Gastroesophageal sphincter (tissue), 4 donors: ENCODE results near the gene TNFAIP8L2. TPM values are rescaled to one million over a fixed set of nuclear protein-coding genes. Genes with fewer than 3 reads are reported as not detected.

Source experiments
- ATAC-seq: fragments of 150-250 bp; one replicate; pipeline ENCODE4 v1.9.1; 2016; ENCODE audit warnings: mild to moderate bottlenecking, moderate library complexity
- H3K27ac ChIP-seq, 4 donors: fragments of 200-600 bp; sonication (generic) in 3 of 4; 1 replicate in 3 of 4; 2 replicates in 1 of 4; pipeline ENCODE4 v1.5.1; 2016 to 2019
- H3K27me3 ChIP-seq: fragments of 200-600 bp; sonication (generic); one replicate; pipeline ENCODE4 v1.5.1; 2019
- H3K36me3 ChIP-seq, 2 donors: fragments of 200-600 bp; sonication (generic); one replicate each; pipeline ENCODE4 v1.5.1; 2019; ENCODE audit warnings: control low read depth in 1 of 2
- H3K4me1 ChIP-seq, 3 donors: fragments of 200-600 bp; sonication (generic); 1 replicate in 2 of 3; 2 replicates in 1 of 3; pipeline ENCODE4 v1.5.1; 2016 to 2019; ENCODE audit warnings: control low read depth in 2 of 3
- H3K4me3 ChIP-seq, 2 donors: fragments of 200-600 bp; sonication (generic); one replicate each; pipeline ENCODE4 v1.5.1; 2019; ENCODE audit warnings: mild to moderate bottlenecking in 1 of 2, moderate library complexity in 1 of 2
- H3K9me3 ChIP-seq, 3 donors: fragments of 200-600 bp; sonication (generic); one replicate each; pipeline ENCODE4 v1.5.1; 2017 to 2019; ENCODE audit warnings: control low read depth in 2 of 3
- EP300 ChIP-seq: sonication (generic); formaldehyde crosslinking; IDR thresholded peaks from one replicate; pipeline ENCODE4 v1.6.1; 2017; ENCODE audit warnings: antibody characterized with exemption, mild to moderate bottlenecking
- POLR2A ChIP-seq, 2 donors: fragments of 450-650 bp; IDR thresholded peaks; one replicate each; pipeline ENCODE4 v1.6.1; 2017; ENCODE audit warnings: antibody characterized with exemption in 2 of 2, mild to moderate bottlenecking in 2 of 2, moderate library complexity in 1 of 2
- POLR2AphosphoS5 ChIP-seq: sonication (generic); formaldehyde crosslinking; IDR thresholded peaks from one replicate; pipeline ENCODE4 v1.6.1; 2017; ENCODE audit warnings: antibody characterized with exemption
- WGBS, 2 donors: methylation state at CpG; one replicate each; pipeline ENCODE4 v1.1.5; 2018; ENCODE audit warnings: low coverage in 1 of 2; 5-methylcytosine and 5-hydroxymethylcytosine counted together
- total RNA-seq, 4 donors: library from RNA; depleted of rRNA; stranded (reverse); fragments of >200 nt; gene quantifications; one replicate each; pipeline ENCODE4 v1.1.0, GENCODE V29; 2016
- TF ChIP-seq, protein P1 (sequence below), 4 experiments: fragments of 200-600 bp in 2 of 4; fragments of 450-650 bp in 2 of 4; sonication (generic) in 1 of 4; IDR thresholded peaks; one replicate each; pipeline ENCODE4 v1.5.1; 2017 to 2019; ENCODE audit warnings: antibody characterized with exemption in 4 of 4, mild to moderate bottlenecking in 2 of 4, moderate library complexity in 2 of 4

TNFAIP8L2 gene
- total RNA-seq, 4 donors from 2014 or later: 0.85 to 7.2 (median 4.4) TPM

DNA sequence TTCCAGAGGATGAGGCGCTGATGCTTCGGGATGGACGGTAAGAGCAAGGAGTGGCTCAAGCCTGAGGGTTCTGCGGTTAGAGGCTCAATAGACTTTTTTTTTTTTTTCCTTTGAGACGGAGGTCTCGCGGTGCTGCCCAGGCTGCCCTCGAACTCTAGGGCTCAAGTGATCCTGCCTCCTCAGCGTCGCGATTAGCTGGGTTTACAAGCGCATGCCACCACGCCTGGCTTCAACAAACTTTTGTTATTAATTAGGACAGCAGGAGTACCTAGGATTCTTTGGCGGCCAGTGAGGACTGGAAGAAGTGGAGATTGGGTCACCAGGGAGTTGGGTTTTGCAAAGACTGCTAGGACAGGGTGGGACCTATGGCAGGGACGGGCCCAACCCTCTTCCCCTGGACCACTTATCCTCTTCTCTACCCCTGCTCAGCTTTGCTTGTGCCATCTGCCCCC is 10.1 kb downstream of the TNFAIP8L2 start:
- Histone ChIP-seq H3K9me3 (no peaks in the 10 kb centered on the region), H3K4me1 (peaks cover 4 to 52% (median 22%) of the 10 kb centered on the region in 3 donors), H3K4me3 (peak overlapping the region; percentile 70 to 96), H3K36me3 (peaks cover 0 to 39% of the 10 kb centered on the region in 2 donors), H3K27me3 (no peaks in the 10 kb centered on the region), H3K27ac (peak overlapping the region; percentile 76 to 96 (median 90))
- no peak for ATAC-seq
- WGBS, 2 donors: 0% methylated on average over 4 to 10 of the region's 15 CpGs
- TF ChIP-seq EP300: no peak
- no peak for TF ChIP-seq POLR2AphosphoS5
- TF ChIP-seq, protein P1, sequence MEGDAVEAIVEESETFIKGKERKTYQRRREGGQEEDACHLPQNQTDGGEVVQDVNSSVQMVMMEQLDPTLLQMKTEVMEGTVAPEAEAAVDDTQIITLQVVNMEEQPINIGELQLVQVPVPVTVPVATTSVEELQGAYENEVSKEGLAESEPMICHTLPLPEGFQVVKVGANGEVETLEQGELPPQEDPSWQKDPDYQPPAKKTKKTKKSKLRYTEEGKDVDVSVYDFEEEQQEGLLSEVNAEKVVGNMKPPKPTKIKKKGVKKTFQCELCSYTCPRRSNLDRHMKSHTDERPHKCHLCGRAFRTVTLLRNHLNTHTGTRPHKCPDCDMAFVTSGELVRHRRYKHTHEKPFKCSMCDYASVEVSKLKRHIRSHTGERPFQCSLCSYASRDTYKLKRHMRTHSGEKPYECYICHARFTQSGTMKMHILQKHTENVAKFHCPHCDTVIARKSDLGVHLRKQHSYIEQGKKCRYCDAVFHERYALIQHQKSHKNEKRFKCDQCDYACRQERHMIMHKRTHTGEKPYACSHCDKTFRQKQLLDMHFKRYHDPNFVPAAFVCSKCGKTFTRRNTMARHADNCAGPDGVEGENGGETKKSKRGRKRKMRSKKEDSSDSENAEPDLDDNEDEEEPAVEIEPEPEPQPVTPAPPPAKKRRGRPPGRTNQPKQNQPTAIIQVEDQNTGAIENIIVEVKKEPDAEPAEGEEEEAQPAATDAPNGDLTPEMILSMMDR (IDR thresholded peaks at IDR 0.05): no peak
- no peak for TF ChIP-seq POLR2A (IDR thresholded peaks at IDR 0.05)

DNA sequence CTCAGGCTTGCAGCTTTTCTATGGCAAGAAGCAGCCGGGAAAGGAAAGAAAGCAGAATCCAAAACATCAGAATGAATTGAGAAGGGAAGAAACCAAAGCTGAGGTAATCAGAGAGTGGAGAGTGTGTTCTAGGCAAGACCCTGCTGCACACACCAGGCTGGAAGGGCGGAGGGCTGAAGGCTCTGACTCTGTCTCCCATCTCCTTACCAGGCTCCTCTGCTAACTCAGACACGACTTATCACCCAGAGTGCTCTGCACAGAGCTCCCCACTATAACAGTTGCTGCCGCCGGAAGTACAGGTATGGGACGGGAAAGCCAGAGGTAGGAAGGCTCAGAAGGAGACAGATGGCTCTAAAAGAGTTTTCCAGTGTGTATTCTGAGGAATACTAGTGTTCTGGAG is 10.7 kb downstream of the TNFAIP8L2 start:
- 79% methylated on average over 5 of the region's 6 CpGs; no CpG with 5 or more reads in 1 of the 2 donors for WGBS, 2 donors
- no peak for ATAC-seq
- Histone ChIP-seq H3K4me1 (peaks cover 4 to 50% (median 22%) of the 10 kb centered on the region in 3 donors), H3K27me3 (no peaks in the 10 kb centered on the region), H3K4me3 (peak overlapping the region in 1 of 2 donors; percentile 70), H3K36me3 (peaks cover 0 to 36% of the 10 kb centered on the region in 2 donors), H3K27ac (peak overlapping the region in 2 of 4 donors; percentile 90), H3K9me3 (no peaks in the 10 kb centered on the region)
- TF ChIP-seq POLR2A (IDR thresholded peaks at IDR 0.05) (no peak), POLR2AphosphoS5 (no peak), EP300 (no peak)
- TF ChIP-seq, protein P1 (IDR thresholded peaks at IDR 0.05): no peak

DNA sequence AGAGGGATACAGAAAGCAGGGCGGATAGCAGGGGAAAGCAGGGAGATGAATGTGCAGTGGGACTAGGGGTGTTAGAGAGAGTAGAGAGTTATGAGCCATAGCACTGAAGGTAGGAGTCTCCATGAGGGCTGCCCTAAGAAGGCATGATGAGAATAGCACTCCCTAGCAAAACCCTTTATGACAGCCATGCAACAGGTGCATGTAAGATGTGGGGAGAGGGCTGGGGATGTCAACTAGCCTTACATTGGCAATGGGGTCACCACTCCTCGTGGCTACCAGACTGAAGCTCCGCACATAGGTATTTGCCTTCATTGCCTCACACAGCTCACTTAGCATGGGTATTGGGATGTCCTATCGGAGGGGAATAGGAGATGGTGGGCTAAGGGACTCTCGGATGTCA is 14.7 kb downstream of the TNFAIP8L2 start:
- no peak for ATAC-seq
- Histone ChIP-seq H3K27me3 (no peaks in the 10 kb centered on the region), H3K9me3 (no peaks in the 10 kb centered on the region), H3K4me1 (peaks cover 4 to 45% (median 19%) of the 10 kb centered on the region in 3 donors), H3K27ac (no peak overlapping the region), H3K36me3 (peaks cover 0 to 71% of the 10 kb centered on the region in 2 donors), H3K4me3 (no peak overlapping the region)
- no peak for TF ChIP-seq POLR2A (IDR thresholded peaks at IDR 0.05)
- TF ChIP-seq, protein P1 (IDR thresholded peaks at IDR 0.05): no peak
- TF ChIP-seq EP300: no peak
- TF ChIP-seq POLR2AphosphoS5: no peak
- 87 to 88% methylated on average over 3 to 5 of the region's 5 CpGs for WGBS, 2 donors

DNA sequence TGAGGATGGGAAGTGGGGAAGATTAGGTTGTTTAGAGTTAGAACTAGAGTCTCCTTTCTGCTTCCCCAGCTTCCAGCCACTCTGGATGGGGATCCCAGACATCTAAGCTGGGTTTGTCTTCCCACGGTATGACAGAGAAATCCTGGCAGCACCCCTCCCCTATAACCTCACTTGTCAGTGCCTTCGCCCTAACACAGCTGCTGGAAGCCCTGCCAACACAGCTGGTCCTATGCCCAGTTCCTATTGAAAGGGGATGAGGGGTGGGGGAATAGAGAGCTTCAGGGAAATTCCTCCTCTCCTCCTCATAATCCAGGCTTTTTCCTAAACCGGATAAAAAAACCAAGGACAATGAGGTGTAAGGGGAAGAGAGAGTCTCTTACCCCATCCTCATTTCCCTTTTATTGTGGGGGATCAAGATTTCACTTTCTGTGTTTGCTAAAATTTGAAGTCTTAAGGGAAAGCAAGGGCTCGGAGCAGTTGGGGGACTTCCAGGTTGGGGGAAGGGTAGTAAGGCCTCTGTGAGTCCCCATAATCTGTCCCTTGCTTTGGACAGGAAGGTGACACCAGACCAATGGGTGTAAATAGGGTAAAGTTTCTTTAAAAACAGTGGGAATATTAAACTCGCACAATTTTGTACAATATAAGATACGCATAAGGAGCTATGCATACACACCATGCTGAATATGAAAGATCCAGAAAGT is 18.7 kb downstream of the TNFAIP8L2 start:
- WGBS, 2 donors: 49 to 55% methylated on average over 3 to 5 of the region's 6 CpGs
- Histone ChIP-seq H3K27me3 (no peaks in the 10 kb centered on the region), H3K27ac (peak overlapping the region; percentile 49 to 79 (median 66)), H3K9me3 (no peaks in the 10 kb centered on the region), H3K4me1 (peaks cover 0 to 30% (median 10%) of the 10 kb centered on the region in 3 donors), H3K4me3 (no peak overlapping the region), H3K36me3 (peaks cover 0 to 79% of the 10 kb centered on the region in 2 donors)
- TF ChIP-seq POLR2AphosphoS5 (peak; percentile 15), POLR2A (IDR thresholded peaks at IDR 0.05) (no peak)
- peak; percentile 43 for ATAC-seq

DNA sequence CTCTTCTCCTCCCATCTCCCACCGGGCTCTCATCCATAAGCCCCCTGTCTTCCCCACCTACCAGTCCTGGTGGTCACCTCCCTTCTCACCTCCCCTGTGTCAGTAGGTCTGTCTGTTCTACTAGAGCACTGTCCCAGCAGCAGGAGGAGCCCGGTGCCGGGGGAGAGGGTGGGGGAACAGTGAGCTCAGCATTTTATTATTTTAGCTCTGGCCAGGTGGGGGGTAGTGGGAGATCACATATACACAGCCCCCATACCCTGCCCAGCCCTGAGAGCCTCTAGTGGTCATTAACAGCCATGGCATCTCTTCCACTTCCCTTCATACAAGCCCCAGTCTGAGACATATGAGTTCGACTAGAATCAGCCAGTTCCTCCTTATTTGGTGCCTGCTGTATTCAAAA is 19.4 kb downstream of the TNFAIP8L2 start, which contains the start of gene TMOD4:
Gene TMOD4 (minus strand): TSS at position 119 of the 400 bp plus-strand sequence. CDS start 1,106 bp downstream, outside the sequence.
- Histone ChIP-seq H3K27me3 (no peaks in the 10 kb centered on the region), H3K4me1 (peaks cover 0 to 30% (median 10%) of the 10 kb centered on the region in 3 donors), H3K27ac (peak within 1 kb of the TSS; percentile 49 to 79 (median 66)), H3K4me3 (no peak within 1 kb of the TSS), H3K36me3 (peaks cover 0 to 86% of the 10 kb centered on the region in 2 donors), H3K9me3 (no peaks in the 10 kb centered on the region)
- TF ChIP-seq, protein P1 (IDR thresholded peaks at IDR 0.05): peak in 3 of 4 experiments; percentile 51 to 53 (median 52)
- TF ChIP-seq POLR2A (IDR thresholded peaks at IDR 0.05): no peak
- no peak for TF ChIP-seq POLR2AphosphoS5
- WGBS, 2 donors: 33 to 55% methylated on average over 2 to 3 of the region's 4 CpGs
- ATAC-seq: peak; percentile 63
